ENCODE measurements around the gene AARS2. TPM values are rescaled to one million over a fixed set of nuclear protein-coding genes. Genes with fewer than 3 reads are reported as not detected.

AARS2 gene
- total and polyA plus RNA-seq, 11 donors: 4.1 to 9.8 (median 7.6) TPM

DNA sequence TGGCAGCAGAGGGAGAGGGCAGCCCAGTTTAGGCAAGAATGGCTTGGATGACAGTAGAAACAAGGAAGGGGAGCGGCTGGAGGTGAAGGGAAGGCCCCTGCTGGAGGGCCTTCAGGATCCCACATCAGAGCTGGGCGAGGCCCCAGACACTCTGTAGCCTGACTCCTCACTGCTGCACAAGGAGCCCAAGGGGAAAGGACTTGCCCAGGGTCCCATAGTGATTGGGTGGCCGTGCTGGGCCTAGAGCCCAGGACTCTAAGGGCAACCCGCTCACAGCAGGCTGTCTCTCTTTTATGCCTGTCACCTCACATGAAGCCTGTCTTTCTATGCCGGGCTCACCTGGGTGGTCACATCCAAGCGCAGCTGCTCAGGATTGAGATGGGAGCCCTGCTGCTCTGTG lies 9.3 kb downstream of the AARS2 start:
- no peak for DNase-seq
- intact Hi-C loops (cut with DNase I): loop anchor here in 2 of 10 donors (5.0 kb wide), 1 partner anchor 37 kb away; the partner anchor contains the start of gene NFKBIE (in 2 of the 2)
- peaks cover 0 to 6% (median 0%) of the 10 kb centered on the region in 12 donors for H3K4me1 ChIP-seq
- H3K36me3 ChIP-seq: peaks cover 0 to 89% (median 81%) of the 10 kb centered on the region in 9 donors
- WGBS, 4 donors: 90 to 98% (median 97%) methylated on average over 2 to 6 of the region's 6 CpGs
- no peaks in the 10 kb centered on the region for H3K27me3 ChIP-seq
- no peak overlapping the region for H3K27ac ChIP-seq
- ATAC-seq: no peak
- TF ChIP-seq, protein P1, sequence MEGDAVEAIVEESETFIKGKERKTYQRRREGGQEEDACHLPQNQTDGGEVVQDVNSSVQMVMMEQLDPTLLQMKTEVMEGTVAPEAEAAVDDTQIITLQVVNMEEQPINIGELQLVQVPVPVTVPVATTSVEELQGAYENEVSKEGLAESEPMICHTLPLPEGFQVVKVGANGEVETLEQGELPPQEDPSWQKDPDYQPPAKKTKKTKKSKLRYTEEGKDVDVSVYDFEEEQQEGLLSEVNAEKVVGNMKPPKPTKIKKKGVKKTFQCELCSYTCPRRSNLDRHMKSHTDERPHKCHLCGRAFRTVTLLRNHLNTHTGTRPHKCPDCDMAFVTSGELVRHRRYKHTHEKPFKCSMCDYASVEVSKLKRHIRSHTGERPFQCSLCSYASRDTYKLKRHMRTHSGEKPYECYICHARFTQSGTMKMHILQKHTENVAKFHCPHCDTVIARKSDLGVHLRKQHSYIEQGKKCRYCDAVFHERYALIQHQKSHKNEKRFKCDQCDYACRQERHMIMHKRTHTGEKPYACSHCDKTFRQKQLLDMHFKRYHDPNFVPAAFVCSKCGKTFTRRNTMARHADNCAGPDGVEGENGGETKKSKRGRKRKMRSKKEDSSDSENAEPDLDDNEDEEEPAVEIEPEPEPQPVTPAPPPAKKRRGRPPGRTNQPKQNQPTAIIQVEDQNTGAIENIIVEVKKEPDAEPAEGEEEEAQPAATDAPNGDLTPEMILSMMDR (IDR thresholded peaks at IDR 0.05): no peak
- no peak for TF ChIP-seq POLR2A (IDR thresholded peaks at IDR 0.05)
- no peaks in the 10 kb centered on the region for H3K9me3 ChIP-seq
- H3K4me3 ChIP-seq: no peak overlapping the region

DNA sequence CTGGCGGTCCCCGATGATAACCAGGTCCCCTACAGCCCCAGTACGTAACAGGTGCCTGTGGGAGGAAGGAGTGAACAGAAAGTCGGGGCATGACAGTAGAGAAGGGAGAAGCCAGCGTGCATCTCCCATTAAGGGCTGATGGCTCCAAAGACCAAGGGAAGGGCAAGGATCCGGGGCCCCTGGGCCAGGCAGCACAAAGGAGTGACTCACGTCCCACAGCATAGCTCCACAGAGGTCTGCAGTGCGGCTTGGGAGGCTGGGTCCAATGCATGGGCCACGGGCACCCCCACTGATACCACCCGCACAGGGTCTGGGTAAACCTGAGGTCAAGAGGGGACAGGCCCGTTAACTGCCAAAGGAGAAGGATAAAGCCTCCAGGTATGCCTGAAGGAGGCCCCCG lies 10.3 kb downstream of the AARS2 start:
- H3K9me3 ChIP-seq: no peaks in the 10 kb centered on the region

GRCh38 chr6:44301782-44302564 lies 11.2 kb downstream of the AARS2 start:
- Histone ChIP-seq H3K27me3 (peaks cover 0 to 10% (median 7%) of the 10 kb centered on the region in 9 donors), H3K36me3 (peaks cover 0 to 70% (median 64%) of the 10 kb centered on the region in 9 donors), H3K27ac (no peak overlapping the region), H3K9me3 (no peaks in the 10 kb centered on the region), H3K4me1 (peaks cover 0 to 13% (median 10%) of the 10 kb centered on the region in 12 donors), H3K4me3 (no peak overlapping the region)
- 91 to 94% (median 93%) methylated on average over 12 to 14 of the region's 14 CpGs for WGBS, 4 donors
- intact Hi-C loops (cut with DNase I): loop anchor here in 2 of 10 donors (5.0 kb wide), 1 partner anchor 35 kb away; the partner anchor contains the start of gene NFKBIE (in 2 of the 2)
- ATAC-seq (no peak), DNase-seq (no peak)
- TF ChIP-seq, protein P1 (IDR thresholded peaks at IDR 0.05): no peak
- no peak for TF ChIP-seq POLR2A (IDR thresholded peaks at IDR 0.05)

More for the DNA sequence above, 10.3 kb downstream of the AARS2 start:
- WGBS, 4 donors: 88 to 97% (median 91%) methylated on average over 9 to 12 of the region's 12 CpGs
- ATAC-seq (no peak), DNase-seq (no peak)
- peaks cover 0 to 1% (median 0%) of the 10 kb centered on the region in 9 donors for H3K27me3 ChIP-seq
- H3K27ac ChIP-seq: no peak overlapping the region
- TF ChIP-seq, protein P1 (IDR thresholded peaks at IDR 0.05): no peak
- no peak for TF ChIP-seq POLR2A (IDR thresholded peaks at IDR 0.05)
- peaks cover 0 to 79% (median 72%) of the 10 kb centered on the region in 9 donors for H3K36me3 ChIP-seq
- intact Hi-C loops (cut with DNase I): loop anchor here in 2 of 10 donors (5.0 kb wide), 1 partner anchor 36 kb away; the partner anchor contains the start of gene NFKBIE (in 2 of the 2)
- H3K4me3 ChIP-seq: no peak overlapping the region
- H3K4me1 ChIP-seq: peaks cover 0 to 4% (median 2%) of the 10 kb centered on the region in 12 donors

GRCh38 chr6:44301106-44301505 lies 12.0 kb downstream of the AARS2 start:
- ATAC-seq (no peak), DNase-seq (no peak)
- H3K9me3 ChIP-seq: no peaks in the 10 kb centered on the region
- no peak overlapping the region for H3K4me3 ChIP-seq
- intact Hi-C loops (cut with DNase I): loop anchor here in 2 of 10 donors (5.0 kb wide), 1 partner anchor 34 kb away; the partner anchor contains the start of gene NFKBIE (in 2 of the 2)
- peaks cover 3 to 18% (median 15%) of the 10 kb centered on the region in 9 donors for H3K27me3 ChIP-seq
- H3K4me1 ChIP-seq: peaks cover 0 to 18% (median 13%) of the 10 kb centered on the region in 12 donors
- WGBS, 4 donors: 91 to 92% (median 92%) methylated on average over 8 of the region's 8 CpGs
- TF ChIP-seq, protein P1 (IDR thresholded peaks at IDR 0.05): no peak
- no peak for TF ChIP-seq POLR2A (IDR thresholded peaks at IDR 0.05)
- peaks cover 0 to 62% (median 56%) of the 10 kb centered on the region in 9 donors for H3K36me3 ChIP-seq
- no peak overlapping the region for H3K27ac ChIP-seq
